LNCaP clone FGC (cell line): ENCODE measurements around the gene KCNQ2.

Experiments
- DNase-seq: peaks from one replicate; pipeline ENCODE4 v3.0.0-alpha.2; 2011; ENCODE audit warnings: low read depth
- H3K4me3 ChIP-seq: 2 replicates; pipeline ENCODE4 v1.5.1; 2011; ENCODE audit warnings: mild to moderate bottlenecking, low read depth, low read length, control low read depth
- CTCF ChIP-seq: IDR thresholded peaks from 2 replicates; pipeline ENCODE4 v1.5.1; 2012; ENCODE audit warnings: mild to moderate bottlenecking; ENCODE audit not compliant: control insufficient read depth, insufficient read depth; ENCODE audit errors: extremely low read depth

Gene KCNQ2

GRCh38 chr20:63351326-63351700 is 121.1 kb downstream of the KCNQ2 start:
- DNase-seq, result no peak
- H3K4me3 ChIP-seq, result no peak overlapping the region
- TF ChIP-seq CTCF, result no peak

GRCh38 chr20:63350597-63351325 is 121.7 kb downstream of the KCNQ2 start:
- TF ChIP-seq CTCF, result no peak
- DNase-seq, result no peak
- no peak overlapping the region for H3K4me3 ChIP-seq
